ENCODE results near the gene MOCOS.

GRCh38 chr18:36241831-36242230 is 54.5 kb downstream of the MOCOS start:
- TF ChIP-seq POLR2A (IDR thresholded peaks at IDR 0.05) (no peak), CTCF (IDR thresholded peaks at IDR 0.05) (no peak)

All from body of pancreas (tissue), 4 donors.